H1 (cell line): ENCODE results near the gene KRT17. TPM values are rescaled to one million over a fixed set of nuclear protein-coding genes. Genes with fewer than 3 reads are reported as not detected.
"Not testable (repeated sequence)": the region's sequence is repeated elsewhere in the genome, so short reads cannot be mapped to it uniquely, and the experiment has no call there.

Experiments
- CTCF ChIA-PET: fragments of 300-600 bp; sonication (Branson Sonifier 250); formaldehyde crosslinking; loops from one replicate; lab custom pipeline; 2021; ENCODE audit not compliant: partially characterized antibody; lab: Charles Lee
- POLR2A ChIA-PET: fragments of 300-600 bp; sonication (Branson Sonifier 250); formaldehyde crosslinking; loops from one replicate; lab custom pipeline; 2021; ENCODE audit warnings: inconsistent platforms; ENCODE audit not compliant: partially characterized antibody; lab: Charles Lee
- DNase-seq, 2 experiments: peaks; one replicate each; pipeline versions ENCODE4 v3.0.0 to v3.0.0-alpha.2; 2010 to 2022; ENCODE audit warnings: low spot score in 2 of 2, low read depth in 1 of 2, mixed read lengths in 1 of 2
- FAIRE-seq: peaks from 2 replicates; lab custom pipeline; 2011; peaks lifted over from hg19 to GRCh38; lab: Jason Lieb, UNC
- H2AFZ ChIP-seq: 2 replicates; pipeline ENCODE4 v1.8.1; 2012; ENCODE audit warnings: low read length, inconsistent platforms
- H2AK5ac ChIP-seq: 2 replicates; pipeline ENCODE4 v1.6.1; 2013; ENCODE audit warnings: low read depth, low read length
- H2BK120ac ChIP-seq: replicated peaks from 2 replicates; pipeline ENCODE3; 2013; ENCODE audit warnings: low read depth, low read length, inconsistent platforms
- H2BK12ac ChIP-seq: 2 replicates; pipeline ENCODE4 v1.6.1; 2013; ENCODE audit warnings: low read depth, low read length
- H2BK15ac ChIP-seq: 2 replicates; pipeline ENCODE4 v1.6.1; 2013; ENCODE audit warnings: low read length
- H2BK20ac ChIP-seq: 2 replicates; pipeline ENCODE4 v1.6.1; 2013; ENCODE audit warnings: low read length
- H2BK5ac ChIP-seq: 2 replicates; pipeline ENCODE4 v1.6.1; 2013; ENCODE audit warnings: low read depth, low read length
- H3K14ac ChIP-seq: 2 replicates; pipeline ENCODE4 v1.6.1; 2013; ENCODE audit warnings: inconsistent platforms; ENCODE audit not compliant: insufficient read length
- H3K18ac ChIP-seq: 2 replicates; pipeline ENCODE4 v1.6.1; 2013; ENCODE audit warnings: low read length; ENCODE audit errors: extremely low read depth
- H3K23ac ChIP-seq: 2 replicates; pipeline ENCODE4 v1.6.1; 2013; ENCODE audit warnings: inconsistent platforms; ENCODE audit not compliant: insufficient read length
- H3K23me2 ChIP-seq: 2 replicates; pipeline ENCODE4 v1.6.1; 2013; ENCODE audit warnings: low read depth, low read length
- H3K27ac ChIP-seq: 2 replicates; pipeline ENCODE4 v1.6.1; 2011; ENCODE audit warnings: low read depth, low read length, inconsistent platforms
- H3K27me3 ChIP-seq, 4 experiments: replicated peaks in 1 of 4; 1 replicate in 1 of 4; 2 replicates in 3 of 4; pipeline versions ENCODE4 v1.6.1 to v1.8.1; 2011 to 2013; ENCODE audit warnings: low read length in 3 of 4, mild to moderate bottlenecking in 3 of 4, inconsistent platforms in 2 of 4, mixed read lengths in 2 of 4, moderate library complexity in 1 of 4; ENCODE audit not compliant: control insufficient read depth in 3 of 4, insufficient read depth in 3 of 4; ENCODE audit errors: extremely low read depth in 1 of 4
- H3K36me3 ChIP-seq, 4 experiments: 2 replicates each; pipeline versions ENCODE4 v1.6.1 to v1.8.1; 2011 to 2013; ENCODE audit warnings: mild to moderate bottlenecking in 4 of 4, low read length in 3 of 4, moderate library complexity in 2 of 4, control low read depth in 1 of 4, inconsistent platforms in 1 of 4; ENCODE audit not compliant: insufficient read depth in 4 of 4, control insufficient read depth in 2 of 4
- H3K4ac ChIP-seq: replicated peaks from 2 replicates; pipeline ENCODE3; 2013; ENCODE audit warnings: low read length, low read depth, mixed read lengths, inconsistent platforms; ENCODE audit not compliant: insufficient read length
- H3K4me1 ChIP-seq, 4 experiments: replicated peaks in 1 of 4; 1 replicate in 1 of 4; 2 replicates in 3 of 4; pipeline versions ENCODE4 v1.6.1 to v1.8.1; 2011 to 2013; ENCODE audit warnings: low read length in 3 of 4, inconsistent platforms in 2 of 4, mixed read lengths in 1 of 4; ENCODE audit not compliant: insufficient read depth in 4 of 4, control insufficient read depth in 3 of 4
- H3K4me2 ChIP-seq, 2 experiments: 2 replicates each; pipeline versions ENCODE4 v1.6.1 to v1.8.1; 2011 to 2013; ENCODE audit warnings: low read depth in 2 of 2, low read length in 2 of 2, control low read depth in 1 of 2, inconsistent platforms in 1 of 2, mild to moderate bottlenecking in 1 of 2; ENCODE audit not compliant: insufficient read depth in 1 of 2
- H3K4me3 ChIP-seq, 4 experiments: fragments of 200-600, 300-600 bp in 1 of 4; sonication (generic), shearing (Covaris generic), sonication (Bioruptor Twin) in 1 of 4; 2 replicates each; pipeline versions ENCODE4 v1.5.1 to v1.8.1; 2011 to 2016; ENCODE audit warnings: low read length in 4 of 4, low read depth in 3 of 4, control low read depth in 2 of 4, inconsistent platforms in 2 of 4, mild to moderate bottlenecking in 2 of 4, mixed read lengths in 1 of 4, moderate library complexity in 1 of 4; ENCODE audit not compliant: insufficient read depth in 2 of 4; ENCODE audit errors: extremely low read depth in 1 of 4
- H3K56ac ChIP-seq: replicated peaks from 2 replicates; pipeline ENCODE3; 2013; ENCODE audit warnings: low read depth, mild to moderate bottlenecking, mixed read lengths, low read length, inconsistent platforms; ENCODE audit not compliant: insufficient read length
- H3K79me1 ChIP-seq: 2 replicates; pipeline ENCODE4 v1.6.1; 2013; ENCODE audit warnings: low read depth, low read length, control low read depth
- H3K79me2 ChIP-seq, 2 experiments: 2 replicates each; pipeline versions ENCODE4 v1.6.1 to v1.8.1; 2012 to 2013; ENCODE audit warnings: low read length in 2 of 2, mild to moderate bottlenecking in 2 of 2, inconsistent platforms in 1 of 2; ENCODE audit not compliant: insufficient read depth in 2 of 2, control insufficient read depth in 1 of 2
- H3K9ac ChIP-seq, 4 experiments: replicated peaks in 1 of 4; 1 replicate in 1 of 4; 2 replicates in 3 of 4; pipeline versions ENCODE4 v1.6.1 to v1.8.1; 2011 to 2013; ENCODE audit warnings: low read depth in 3 of 4, low read length in 3 of 4, control low read depth in 2 of 4, mild to moderate bottlenecking in 2 of 4, moderate library complexity in 2 of 4, inconsistent platforms in 1 of 4; ENCODE audit errors: extremely low read depth in 1 of 4
- H3K9me3 ChIP-seq, 2 experiments: 2 replicates each; pipeline versions ENCODE4 v1.6.1 to v1.8.1; 2012 to 2013; ENCODE audit warnings: mild to moderate bottlenecking in 2 of 2, moderate library complexity in 2 of 2, control low read depth in 1 of 2, inconsistent platforms in 1 of 2, low read depth in 1 of 2, low read length in 1 of 2, mixed read lengths in 1 of 2; ENCODE audit not compliant: insufficient read depth in 2 of 2
- H4K20me1 ChIP-seq, 2 experiments: replicated peaks in 1 of 2; 2 replicates each; pipeline versions ENCODE3 to v1.8.1; 2011 to 2013; ENCODE audit warnings: inconsistent platforms in 2 of 2, low read length in 2 of 2, mild to moderate bottlenecking in 1 of 2; ENCODE audit not compliant: insufficient read depth in 2 of 2, control insufficient read depth in 1 of 2
- H4K5ac ChIP-seq: 2 replicates; pipeline ENCODE4 v1.6.1; 2013; ENCODE audit warnings: low read length, low read depth, mixed read lengths, inconsistent platforms; ENCODE audit not compliant: insufficient read length
- H4K8ac ChIP-seq: 2 replicates; pipeline ENCODE4 v1.8.0; 2013; ENCODE audit warnings: mild to moderate bottlenecking, moderate library complexity, low read length, inconsistent platforms; ENCODE audit not compliant: insufficient read depth; ENCODE audit errors: extremely low read depth
- H4K91ac ChIP-seq: replicated peaks from 2 replicates; pipeline ENCODE3; 2013; ENCODE audit warnings: low read length, mixed read lengths, inconsistent platforms; ENCODE audit not compliant: insufficient read length
- WGBS, 2 experiments: shearing (Covaris generic) in 1 of 2; methylation state at CpG; one replicate each; pipeline versions ENCODE4 v1.1.6 to v1.1.7; 2013 to 2015; ENCODE audit warnings: low lambda C conversion rate in 2 of 2, mixed read lengths in 2 of 2, inconsistent platforms in 1 of 2, low coverage in 1 of 2, missing lambda C conversion rate in 1 of 2; ENCODE audit not compliant: insufficient replicate concordance in 2 of 2, insufficient coverage in 1 of 2, insufficient read length in 1 of 2; ENCODE audit errors: extremely low coverage in 1 of 2, missing lambda C conversion rate in 1 of 2; 5-methylcytosine and 5-hydroxymethylcytosine counted together
- polyA plus RNA-seq, 7 experiments: library from polyadenylated mRNA; depleted of rRNA in 3 of 7; stranded (reverse) in 5 of 7; unstranded in 2 of 7; fragments of >200 nt in 5 of 7; fragments of 200-250 nt in 2 of 7; gene quantifications; 1 replicate in 5 of 7; 2 replicates in 1 of 7; 4 replicates in 1 of 7; pipeline versions ENCODE4 v1.2.1 to v1.2.3, GENCODE V29; 2011 to 2013; ENCODE audit warnings: missing spikeins in 2 of 7, mixed read lengths in 2 of 7
- total RNA-seq: library from RNA; stranded (reverse); fragmentation: NEBNext Ultra II Directional; extraction: Animal tissue kit (Norgen Biotek cat#: 25700); gene quantifications from 2 replicates; pipeline ENCODE4 v1.2.1, GENCODE V29; 2021

KRT17 gene
- total and polyA plus RNA-seq, 2 of the 8 experiments (the other 6 are each of a cell fraction or from before 2014, with no cell fraction given) = 0.50 to 0.95 TPM

DNA sequence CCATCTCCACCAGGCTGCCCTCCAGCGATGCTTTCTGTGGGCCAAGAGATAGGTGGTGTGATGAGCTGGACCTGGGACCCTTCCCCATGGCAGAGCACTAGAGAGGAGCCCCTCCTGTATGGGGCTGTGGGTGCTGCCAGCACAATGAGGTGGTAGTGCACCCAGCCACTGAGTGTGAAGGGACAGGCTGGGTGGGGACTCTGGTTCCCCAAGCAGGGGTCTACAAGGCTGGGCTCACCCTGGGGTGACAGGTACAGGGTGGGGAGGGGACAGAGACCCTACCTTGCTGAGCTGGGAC is 3.6 kb upstream of the KRT17 start:
- not testable (repeated sequence) for DNase-seq, H3K27me3 ChIP-seq, H2AFZ ChIP-seq, H2AK5ac ChIP-seq, H3K56ac ChIP-seq, H3K27ac ChIP-seq, H3K79me2 ChIP-seq, H4K20me1 ChIP-seq, H3K9ac ChIP-seq, H4K91ac ChIP-seq, H3K23ac ChIP-seq, H4K5ac ChIP-seq, H3K4ac ChIP-seq, H3K4me1 ChIP-seq, H3K4me3 ChIP-seq, H2BK20ac ChIP-seq, H3K4me2 ChIP-seq, H2BK120ac ChIP-seq, H2BK15ac ChIP-seq, H3K79me1 ChIP-seq, H2BK5ac ChIP-seq, H3K18ac ChIP-seq, H3K23me2 ChIP-seq, H2BK12ac ChIP-seq, H3K36me3 ChIP-seq, FAIRE-seq, H3K9me3 ChIP-seq, H3K14ac ChIP-seq
- ChIA-PET CTCF (interaction anchor here (0.7 to 14.5 kb wide), 11 partner anchors 9 to 140 kb away, joined by 3 to 103 read pairs (median 6); partner anchors contain the start of gene KRT16), POLR2A (interaction anchor here (1.3 kb wide), 1 partner anchor 11 kb away, joined by 4 read pairs; no protein-coding TSS in a partner anchor)
- peak overlapping the region; percentile 57; the same call in 1 of the 2 replicates for H4K8ac ChIP-seq
- 92% methylated on average over 1 of the region's 1 CpG; no CpG with 5 or more reads in 1 of the 2 experiments for WGBS, 2 experiments
